GM12864 (cell line): Measurements from ENCODE around the gene ERC1.

Experiments used
- DNase-seq: peaks from one replicate; pipeline ENCODE4 v3.0.0-alpha.2; 2011; ENCODE audit warnings: low read depth
- H3K4me3 ChIP-seq: 2 replicates; pipeline ENCODE4 v1.5.1; 2011; ENCODE audit warnings: mild to moderate bottlenecking, low read depth, low read length, control low read depth
- CTCF ChIP-seq: IDR thresholded peaks from 2 replicates; pipeline ENCODE4 v1.5.1; 2011; ENCODE audit warnings: low read depth, mild to moderate bottlenecking, moderate library complexity, low read length, control low read depth, inconsistent platforms; ENCODE audit errors: missing control alignments

ERC1 gene

DNA sequence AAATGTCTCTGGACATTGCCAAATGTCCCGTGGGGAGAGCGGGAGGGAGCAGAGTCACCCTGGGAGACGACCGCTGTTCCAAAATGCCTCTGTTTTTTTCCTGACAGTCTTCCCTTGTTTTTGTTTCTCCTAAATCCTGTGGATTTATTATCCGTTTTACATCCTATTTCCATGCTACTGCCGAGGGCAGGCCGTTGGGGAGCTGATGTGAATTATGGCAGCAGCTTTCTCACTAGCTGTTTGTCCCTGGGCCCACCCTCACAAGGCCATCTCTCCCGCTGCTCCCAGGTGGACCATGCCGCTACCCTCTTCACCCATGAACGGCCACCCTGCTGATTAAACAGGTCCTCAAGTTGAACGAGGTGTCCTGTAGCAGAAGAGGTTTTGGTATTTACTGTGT, 548.1 kb downstream of the ERC1 start:
- DNase-seq: no peak
- H3K4me3 ChIP-seq: no peak overlapping the region
- no peak for TF ChIP-seq CTCF

- no peak for DNase-seq
- no peak for TF ChIP-seq CTCF
- H3K4me3 ChIP-seq: no peak overlapping the region
These were observed 549.7 kb downstream of the ERC1 start for GRCh38 chr12:1540690-1541089.

DNA sequence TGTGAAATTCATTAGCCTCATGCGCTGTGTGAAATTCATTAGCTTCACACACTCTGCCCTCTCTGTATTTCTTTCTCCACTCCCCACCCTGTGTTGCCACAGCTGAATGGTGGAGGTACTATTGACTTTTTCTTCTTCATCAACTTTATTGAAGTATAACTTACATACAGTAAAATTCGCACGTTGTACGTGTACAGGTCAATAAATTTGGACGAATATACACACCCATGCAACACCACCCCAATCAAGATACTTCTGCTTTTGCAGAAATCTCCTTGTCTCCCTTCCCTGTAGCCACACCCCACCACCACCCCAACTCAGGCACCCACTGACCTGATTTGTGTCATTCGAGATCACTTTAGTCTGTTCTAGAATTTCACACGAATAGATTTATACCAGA, 551.6 kb downstream of the ERC1 start:
- no peak for DNase-seq
- TF ChIP-seq CTCF: no peak
- H3K4me3 ChIP-seq: no peak overlapping the region

DNA sequence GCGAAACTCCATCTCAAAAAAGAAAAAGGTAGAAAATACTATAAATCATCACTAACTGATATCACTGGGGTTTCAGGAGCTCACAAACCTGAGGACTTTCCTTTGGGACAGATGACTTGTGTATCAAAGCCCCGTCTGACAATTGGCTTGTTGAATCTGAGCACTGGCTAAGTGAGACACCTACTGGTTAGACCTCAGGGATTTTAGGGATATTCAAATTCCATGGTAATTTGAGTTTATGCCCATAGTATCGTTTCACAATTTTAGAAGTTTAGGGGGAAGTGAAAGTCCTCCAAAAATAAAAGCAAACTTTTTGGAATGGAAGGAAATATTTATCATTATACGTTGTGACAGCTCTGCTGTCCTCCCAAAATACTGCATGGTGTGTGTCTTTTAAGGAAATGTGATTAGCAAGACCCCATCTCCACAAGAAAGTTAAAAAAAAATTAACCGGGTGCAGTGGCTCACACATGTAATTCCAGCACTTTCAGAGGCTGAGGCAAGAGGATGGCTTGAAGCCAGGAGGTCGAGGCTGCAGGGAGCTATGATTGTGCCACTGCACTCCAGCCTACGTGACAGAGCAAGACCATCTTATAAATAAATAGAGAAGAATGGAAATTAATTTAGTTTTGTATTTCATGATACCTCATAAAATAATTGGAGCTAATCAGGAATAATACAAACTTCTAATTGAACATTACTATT, 554.1 kb downstream of the ERC1 start:
- DNase-seq: no peak
- no peak overlapping the region for H3K4me3 ChIP-seq
- TF ChIP-seq CTCF: no peak
